GM04504 (cell line): ENCODE data around the gene CCDC57.

ENCODE experiments used
- DNase-seq: peaks from one replicate; pipeline ENCODE4 v3.0.0-alpha.2; 2012; ENCODE audit warnings: low read depth

The CCDC57 gene

DNA sequence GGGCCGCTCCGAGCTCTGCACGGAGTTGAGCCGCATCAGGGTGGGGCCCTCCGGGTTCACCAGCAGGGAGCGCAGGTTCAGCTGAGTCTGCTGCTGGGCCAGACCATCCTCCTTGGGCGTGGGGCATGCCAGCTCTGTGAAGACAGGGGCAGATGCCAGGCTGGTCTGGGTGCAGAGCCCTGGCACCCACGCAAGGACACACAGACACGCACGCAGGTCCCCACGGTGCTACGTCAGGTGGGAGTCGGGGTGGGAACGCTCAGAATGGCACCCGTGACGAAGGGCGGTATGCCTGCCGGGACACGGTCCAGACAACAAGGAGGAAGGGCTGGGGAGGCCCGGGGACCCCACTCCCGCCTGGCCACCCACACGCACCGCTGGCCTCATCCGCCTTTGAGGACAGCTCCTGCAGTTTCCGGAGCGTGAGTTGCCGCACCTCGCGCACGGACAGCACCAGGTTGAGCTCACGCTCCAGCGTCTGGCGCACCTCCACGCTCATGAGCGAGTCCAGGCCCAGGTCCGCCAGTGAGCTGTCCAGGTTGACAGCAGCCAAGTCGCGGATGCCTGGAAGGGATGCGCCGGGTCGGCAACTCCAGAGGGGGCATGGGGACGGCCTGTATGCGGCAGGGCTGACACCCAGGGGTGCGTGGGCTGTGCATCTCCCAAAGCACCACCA lies 131.7 kb downstream of the CCDC57 start:
- DNase-seq = no peak

DNA sequence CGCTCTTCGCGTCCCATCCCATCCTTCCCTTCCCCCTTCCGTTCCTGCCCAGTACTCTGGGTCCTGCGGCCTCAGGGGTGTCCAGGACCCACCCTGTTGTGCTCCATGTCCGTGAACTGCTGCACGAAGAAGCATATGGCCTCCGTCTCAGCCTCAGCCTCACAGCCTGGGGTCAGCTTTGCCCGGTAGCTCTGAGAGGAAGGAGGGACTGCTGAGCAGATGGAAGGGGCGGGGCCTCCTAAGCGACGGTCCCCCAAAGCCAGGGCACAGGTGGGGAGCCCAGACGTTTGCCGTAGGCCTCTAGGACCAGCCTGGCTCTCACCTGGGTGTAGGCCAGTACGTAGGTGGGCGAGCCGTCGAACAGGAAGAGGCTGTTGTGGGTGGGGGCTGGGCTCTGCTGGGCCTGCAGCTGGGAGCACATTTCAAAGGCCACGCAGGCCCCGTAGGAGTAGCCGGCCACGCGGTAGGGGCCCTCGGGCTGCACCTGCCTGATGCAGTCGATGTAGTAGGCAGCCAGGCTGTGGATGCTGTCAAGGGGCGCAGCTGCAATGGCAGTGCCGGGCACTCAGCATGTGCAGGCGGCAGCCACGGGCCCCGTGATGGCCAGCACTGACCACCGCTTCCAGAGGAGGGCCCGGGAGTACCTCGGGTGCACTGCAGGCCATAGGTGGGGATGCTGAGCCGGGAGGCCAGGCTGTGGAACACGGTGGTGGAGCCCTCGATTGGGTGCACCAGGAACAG lies 132.4 kb downstream of the CCDC57 start:
- no peak for DNase-seq

DNA sequence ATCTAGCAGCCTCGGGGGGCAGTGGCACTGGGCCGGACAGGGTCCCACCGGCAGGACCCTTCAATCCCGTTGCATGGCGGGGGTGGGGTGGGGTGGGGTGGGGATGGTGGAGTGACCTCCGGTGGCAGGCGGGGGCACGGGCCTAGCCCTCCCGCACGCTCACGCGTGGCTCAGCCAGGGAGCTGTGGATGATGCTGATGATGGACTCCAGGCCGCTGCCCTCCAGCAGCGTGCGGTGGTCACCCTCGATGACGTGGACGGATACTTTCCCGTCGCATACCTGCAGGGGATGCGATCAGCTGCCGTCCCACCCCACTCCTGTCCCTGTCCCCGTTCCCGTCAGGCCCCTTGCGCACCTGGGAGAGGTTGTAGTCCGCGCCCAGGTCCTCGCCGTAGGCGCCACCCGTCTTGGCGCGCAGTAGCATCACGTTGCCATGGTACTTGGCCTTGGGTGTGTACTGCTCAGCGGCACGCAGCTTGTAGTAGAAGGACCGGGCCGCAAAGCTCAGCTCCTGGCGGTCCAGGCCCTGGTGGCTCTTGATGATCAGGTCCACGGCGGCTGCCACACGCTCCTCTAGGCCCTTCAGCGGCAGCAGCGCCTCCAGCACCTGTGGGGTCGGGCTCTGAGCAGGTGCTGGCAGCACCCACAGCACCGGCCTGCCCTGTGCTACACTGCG lies 133.5 kb downstream of the CCDC57 start:
- no peak for DNase-seq

DNA sequence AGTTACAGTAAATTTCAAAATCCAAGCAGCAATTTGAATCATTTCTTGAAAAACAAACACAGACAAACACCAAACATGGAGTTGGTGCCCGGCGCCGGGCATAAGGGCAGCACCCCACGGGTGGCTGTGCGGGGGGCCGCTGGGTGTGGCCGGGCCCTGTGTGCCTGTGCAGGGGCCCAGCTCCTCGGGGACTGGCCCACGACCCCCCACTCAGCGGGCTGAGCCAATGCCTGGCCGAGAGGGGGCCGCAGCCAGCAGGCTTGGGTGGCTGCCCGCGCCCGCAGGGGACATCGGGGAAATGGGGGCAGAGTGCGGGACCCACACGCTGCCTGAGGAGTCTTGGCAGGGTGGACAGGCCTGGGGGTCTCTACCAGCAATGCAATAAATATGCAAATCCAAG lies 134.2 kb downstream of the CCDC57 start:
- no peak for DNase-seq

DNA sequence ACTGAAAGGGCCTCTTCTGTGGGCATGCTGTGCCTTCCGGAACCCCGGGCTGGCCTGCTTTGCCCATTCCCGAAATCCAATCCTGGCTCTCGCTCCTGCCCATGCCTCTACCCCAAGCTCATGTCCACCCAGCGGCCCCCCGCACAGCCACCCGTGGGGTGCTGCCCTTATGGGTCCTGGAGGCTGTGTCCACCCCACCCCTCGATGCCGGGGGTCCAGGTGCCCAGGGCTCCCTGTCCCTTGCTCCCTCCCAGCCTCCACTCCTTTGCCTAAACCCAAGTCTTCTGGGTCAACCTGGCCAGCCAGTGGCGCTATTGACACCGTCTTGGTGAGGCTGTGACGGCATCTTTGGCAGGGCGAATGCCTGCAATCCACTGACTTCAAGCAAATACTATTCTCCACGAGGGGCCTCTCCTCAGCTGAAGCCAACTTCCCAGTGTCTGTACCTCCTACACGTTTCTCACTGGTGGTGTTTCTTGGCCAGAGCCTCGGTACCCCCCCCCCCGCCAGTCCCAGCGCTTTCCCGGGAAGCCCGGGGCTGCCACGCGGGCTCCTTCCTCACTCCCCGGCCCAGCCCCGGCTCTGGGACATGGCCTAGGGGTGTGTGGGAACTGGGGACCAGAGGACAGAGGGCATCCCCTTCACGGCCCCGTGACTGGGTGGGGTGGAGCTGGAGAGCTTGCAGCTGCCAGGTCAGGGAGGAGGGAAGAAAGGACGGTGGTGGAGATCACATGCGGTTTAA lies 134.9 kb downstream of the CCDC57 start:
- DNase-seq = no peak

DNA sequence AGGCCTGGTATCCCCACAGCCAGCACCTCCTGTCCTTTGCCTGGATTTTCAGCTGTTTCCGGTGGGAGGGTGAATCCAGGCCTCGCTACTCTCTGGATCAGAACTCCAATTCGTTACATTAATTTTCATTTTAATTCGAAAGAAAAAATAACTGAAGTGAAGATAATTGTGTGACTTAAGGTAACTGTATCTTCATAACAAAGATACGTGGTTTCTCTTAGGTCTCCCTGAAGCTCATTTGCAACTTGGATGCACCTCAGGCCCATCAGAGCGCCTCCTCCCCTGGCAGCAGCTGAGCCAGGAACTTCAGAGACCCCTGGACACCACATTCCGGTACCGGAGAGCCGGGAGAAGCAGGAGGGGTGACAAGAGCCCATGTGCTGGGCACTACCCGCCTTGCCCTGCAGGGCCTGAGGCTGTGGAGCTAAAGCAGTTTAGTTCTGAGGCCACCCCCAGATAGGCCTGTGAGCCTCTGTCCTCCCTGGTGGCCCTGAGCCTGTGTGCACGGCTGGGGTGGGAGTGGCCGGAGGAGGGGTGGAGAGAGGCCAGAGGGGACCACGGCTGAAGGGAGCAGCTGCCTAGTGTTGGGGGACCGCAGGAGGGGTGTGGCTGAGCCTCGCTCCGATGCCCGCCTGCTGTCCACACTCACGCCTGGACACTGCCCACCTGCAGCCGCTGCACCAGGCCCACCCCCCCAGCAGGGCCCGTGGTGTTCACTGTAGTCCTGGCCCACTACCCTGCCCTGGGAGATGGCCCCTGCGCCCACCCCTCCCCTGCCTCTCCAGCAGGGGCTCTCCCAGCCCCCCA lies 135.7 kb downstream of the CCDC57 start:
- no peak for DNase-seq

DNA sequence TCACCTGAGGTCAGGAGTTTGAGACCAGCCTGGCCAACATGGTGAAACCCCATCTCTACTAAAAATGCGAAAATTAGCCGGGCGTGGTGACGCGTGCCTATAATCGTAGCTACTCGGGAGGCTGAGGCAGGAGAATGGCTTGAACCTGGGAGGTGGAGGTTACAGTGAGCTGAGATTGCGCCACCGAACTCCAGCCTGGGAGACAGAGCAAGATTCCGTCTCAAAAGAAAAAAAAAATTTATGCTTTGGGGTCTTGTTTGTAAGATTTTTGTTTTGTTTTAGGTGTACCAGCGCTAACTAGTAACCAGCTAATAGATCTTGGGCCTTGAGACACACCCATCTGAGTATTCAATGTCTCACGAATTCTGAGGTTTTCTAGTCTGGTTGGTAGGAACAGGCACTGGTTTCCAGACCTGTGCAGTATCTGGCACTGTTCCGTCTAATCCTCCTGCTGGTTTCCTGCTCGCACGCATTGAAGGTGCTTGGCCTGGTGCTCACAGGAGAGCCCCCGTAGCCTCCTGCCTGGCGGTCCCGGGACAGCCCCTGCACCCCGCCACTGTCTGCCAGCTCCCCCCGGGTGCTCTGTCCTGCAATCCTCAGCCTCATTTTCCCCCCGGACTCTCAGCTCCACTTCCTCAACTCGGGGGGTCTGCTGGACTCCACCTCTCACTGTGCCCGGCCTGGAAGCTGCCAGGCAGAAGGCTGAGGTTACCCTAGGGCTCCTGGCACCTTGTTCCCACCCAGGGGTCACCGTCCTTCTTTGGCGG lies 136.4 kb downstream of the CCDC57 start:
- no peak for DNase-seq

DNA sequence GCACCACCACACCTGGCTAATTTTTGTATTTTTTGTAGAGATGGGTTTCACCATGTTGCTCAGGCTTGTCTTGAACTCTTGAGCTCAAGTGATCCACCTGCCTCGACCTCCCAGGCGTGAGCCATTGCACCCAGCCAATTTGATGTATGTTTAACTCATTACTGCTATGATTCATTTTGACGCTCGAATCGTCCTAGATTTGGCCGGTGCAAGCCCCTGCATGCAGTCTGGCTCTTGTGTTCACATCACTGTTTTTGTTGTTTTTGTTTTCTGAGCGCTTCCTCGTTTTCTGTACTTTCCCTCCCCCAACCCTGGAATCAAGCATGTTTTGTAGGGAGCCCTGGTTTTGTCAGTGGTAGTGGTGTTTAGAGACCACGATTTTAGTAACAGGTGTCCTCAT lies 139.2 kb downstream of the CCDC57 start:
- DNase-seq = no peak

DNA sequence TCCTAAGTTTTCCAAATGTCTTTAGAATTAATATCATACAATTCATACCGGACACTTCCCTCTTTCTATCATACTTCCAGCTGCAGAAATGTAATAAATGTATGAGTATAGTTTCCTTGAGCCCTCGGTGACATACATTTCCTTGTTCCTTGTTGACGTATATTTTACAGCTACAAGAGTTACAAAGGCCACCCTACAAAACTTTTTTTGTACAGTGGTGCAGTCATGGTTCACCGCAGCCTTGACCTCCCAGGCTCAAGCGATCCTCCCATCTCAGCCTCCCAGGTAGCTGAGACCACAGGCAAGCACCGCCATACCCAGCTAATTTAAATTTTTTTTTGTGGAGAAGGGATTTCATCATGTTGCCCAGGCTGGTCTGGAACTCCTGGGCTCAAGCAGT lies 139.8 kb downstream of the CCDC57 start:
- no peak for DNase-seq

DNA sequence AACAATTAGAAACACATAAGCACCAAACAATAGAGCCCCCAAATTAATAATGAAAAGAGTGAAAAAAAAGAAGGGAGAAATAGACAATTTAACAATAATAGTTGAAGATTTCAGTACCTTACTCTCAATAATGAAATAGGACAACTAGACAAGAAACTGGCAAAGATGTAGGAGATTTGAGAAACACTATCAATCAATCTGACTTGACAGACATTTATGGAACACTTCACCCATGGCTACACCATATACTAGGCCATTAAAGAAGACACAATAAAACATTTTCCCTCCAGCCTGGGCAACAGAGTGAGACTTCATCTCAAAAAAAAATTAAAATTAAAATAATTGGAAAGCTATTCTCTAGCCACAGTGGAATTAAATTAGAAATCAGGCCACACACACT lies 142.0 kb downstream of the CCDC57 start:
- no peak for DNase-seq

DNA sequence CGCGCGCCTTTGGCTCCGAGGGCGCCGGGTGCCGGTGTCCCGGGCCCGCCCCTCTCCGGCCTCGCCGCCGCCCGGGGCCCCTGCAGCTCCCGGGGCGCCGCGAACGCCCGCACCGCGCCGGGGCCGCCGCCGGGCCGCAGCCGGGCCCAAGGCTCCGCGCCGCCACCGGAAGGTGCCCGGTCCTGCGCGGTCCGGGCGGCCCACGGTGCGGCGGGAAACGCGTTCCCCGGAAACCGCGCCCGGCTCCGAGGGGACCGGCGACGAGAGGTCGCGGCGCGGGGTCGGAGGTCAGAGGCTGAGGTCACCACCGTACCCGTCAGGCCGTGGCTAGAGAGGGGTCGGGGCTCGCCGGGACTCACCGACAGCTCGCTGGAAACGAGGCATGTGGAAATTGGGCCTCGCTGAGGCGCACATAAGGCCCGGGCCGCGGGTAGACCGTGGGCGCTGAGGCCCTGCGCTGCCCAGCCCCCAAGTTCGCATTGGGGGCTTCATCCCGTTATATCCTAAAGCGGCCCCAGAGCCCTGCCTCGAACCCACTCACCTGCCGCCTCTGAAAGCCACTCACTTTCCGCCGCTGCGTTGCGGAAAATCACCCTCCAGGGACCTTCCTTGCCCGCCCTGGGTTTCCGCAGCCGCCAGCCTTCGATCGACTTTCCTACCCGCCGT lies 146.9 kb downstream of the CCDC57 start, which contains the start of gene DUS1L:
DUS1L (minus strand) TSS at position 167 of the 666 bp plus-strand sequence. CDS start 745 bp downstream, outside the sequence.
- DNase-seq = peak; percentile 29

DNA sequence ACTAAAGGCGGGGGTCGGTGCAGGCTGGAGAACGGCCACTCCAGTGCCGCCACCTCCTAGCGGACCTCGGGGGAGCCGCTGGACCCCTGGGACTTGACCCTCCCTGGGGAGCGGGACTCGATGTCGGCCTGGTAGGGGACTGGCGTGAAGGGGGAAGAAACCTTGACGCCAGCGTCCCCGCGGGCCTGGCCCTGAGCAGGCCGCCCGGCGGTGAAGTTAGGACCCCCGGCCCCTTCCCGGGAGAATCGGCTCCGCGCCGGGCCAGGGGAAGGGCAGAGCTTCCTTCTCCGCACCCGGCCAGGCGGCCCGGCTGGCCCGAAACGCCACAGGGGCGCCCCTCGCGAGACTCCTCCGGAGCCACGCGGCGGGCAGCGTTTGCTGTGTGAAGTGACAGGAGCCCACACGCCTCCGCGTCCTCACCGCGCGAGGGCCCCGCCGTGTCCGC lies 147.4 kb downstream of the CCDC57 start:
- no peak for DNase-seq

DNA sequence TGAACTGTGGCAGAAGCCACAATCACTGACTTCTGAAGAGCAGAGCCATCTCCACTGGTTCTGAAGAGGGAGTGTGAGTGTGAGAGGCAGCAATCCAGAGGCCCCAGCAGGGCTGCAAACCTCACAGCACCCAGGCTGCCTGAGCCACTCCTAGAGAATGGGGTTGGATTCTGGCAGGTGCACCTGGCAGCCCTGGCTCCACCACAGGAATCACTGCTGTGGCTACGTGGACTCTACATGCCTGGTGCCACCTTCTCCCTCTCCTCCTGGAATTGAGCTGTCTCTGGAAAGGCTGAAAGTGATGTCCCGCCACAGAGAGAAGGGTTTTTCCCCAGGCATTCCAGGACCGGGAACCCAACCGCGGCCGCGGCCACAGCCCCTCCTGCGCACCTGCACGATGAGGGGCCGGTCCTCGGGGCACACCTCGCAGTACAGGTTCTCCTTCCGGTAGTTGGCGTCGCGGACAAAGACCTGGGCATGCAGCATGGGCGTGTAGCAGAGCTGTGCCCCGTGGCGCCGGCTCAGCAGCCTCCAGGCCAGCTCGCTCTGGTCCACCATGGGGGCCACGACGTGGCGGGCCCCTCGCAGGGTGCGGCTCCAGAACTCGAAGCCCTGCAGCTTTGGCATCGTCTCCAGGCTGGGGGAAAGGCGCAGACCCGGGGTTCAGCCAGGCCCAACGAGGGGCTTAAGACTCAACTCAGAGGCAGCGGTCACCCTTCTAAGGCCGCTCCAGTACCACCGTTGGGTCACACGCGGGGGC lies 148.0 kb downstream of the CCDC57 start:
- DNase-seq = no peak

DNA sequence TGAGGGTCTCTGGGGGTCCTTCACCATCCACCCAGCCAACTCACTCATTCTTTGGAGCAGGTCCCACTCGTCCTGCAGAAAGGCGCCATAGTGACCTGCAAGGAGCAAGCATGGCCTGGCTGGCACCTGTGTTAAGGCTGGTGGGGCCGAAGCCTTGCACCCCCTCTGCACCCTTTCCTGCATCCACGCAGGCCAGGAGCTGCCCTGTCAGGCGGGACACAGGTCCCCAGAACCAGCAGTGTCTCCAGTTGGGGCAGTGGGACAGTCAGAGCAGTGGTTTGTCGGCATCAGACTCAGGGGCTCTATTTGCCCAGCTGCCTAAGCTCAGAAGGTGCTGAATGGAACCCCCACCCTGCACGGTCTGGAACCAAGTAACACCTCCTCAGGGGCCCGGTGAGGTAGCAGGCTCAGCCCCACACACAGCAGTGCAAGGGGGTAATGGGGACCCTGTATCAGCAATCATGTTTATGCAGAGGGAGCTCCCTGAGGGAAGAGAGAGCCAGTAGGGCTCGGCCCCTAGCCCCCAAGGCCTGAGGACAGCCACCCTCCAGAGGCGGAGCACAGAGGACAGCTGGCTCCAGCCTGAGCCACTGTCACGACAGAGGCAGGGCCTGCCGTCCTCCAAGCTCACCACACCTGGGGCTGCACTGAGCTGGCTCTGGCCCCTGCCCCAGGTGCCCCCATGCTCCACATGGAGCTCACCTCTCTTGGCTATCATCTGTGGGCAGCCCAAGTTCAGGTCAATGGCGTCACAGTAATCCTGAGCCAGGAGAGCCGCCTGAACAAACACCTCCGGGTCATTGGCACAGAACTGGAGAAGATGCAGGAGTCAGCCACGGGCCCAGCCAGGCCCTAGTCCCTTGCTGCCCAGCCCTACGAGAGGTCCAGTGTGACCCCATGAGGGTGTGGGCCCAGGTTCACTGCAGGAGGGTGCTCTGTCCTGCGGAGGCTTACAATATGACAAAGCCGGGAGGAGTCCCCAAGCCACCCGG lies 148.9 kb downstream of the CCDC57 start:
- DNase-seq = no peak

DNA sequence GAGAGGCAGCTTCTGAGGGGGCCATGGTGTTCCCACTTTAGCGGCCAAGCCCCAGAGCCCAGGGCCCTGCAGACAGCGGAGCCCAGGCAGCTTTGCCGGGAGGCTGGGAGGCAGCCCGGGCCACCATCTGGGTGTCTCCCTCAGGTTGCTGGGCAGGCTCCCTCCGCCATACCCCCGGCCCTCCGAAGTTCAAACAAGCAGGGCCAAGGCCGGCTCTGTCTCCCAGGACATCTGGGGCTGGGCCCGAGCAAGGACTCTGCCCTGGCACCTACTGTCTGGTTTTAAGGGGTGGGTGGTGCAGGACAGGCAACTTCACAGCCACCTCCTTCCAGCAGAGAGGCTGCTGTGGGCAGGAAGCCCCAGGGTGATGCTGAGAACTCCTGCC lies 149.7 kb downstream of the CCDC57 start:
- no peak for DNase-seq

DNA sequence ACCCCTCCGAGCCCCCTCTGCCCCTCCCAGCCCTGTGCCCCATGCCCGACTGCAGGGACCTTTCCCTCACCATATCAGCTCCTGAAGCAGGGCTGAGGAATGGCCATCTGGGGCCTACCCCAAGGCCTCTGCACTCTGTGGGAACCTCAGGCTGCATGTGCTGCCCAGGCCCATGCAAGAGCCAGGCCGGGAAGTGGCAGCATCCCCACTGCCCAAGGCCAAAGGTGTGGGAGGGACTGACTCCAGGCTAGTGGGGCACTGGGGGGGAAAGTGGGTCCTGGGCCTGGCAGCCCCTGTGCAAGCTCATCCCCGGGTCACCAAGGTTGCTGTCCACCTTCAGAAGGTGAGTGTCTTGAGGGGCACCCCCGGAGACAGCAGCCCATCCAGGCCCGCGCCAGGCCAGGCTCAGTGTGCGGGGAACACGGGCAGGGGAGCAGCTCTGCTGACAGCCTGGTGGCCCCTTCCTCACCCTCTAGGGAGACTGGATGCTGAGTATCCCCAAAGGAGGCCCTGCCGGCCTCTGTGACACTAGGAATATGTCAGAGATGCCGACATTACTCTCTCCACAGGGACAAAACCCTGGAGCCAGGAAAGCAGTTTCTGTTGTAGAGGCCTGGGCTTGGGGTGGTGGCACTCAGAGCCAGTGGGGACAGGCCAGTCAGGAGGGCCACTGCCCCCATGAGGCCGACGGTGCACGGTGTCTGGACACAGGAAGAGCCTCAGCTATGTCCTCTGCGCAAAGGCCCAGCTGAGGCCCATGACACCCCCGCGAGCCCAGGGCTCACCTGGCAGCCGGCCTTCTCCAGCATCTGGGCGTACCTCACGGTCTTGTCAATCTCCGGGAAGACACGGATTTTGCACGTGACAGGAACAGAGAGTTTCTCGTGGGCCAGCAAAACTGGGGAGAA lies 150.3 kb downstream of the CCDC57 start:
- DNase-seq = no peak
